WTC11 (cell line): ENCODE measurements around the gene SPATA31D3. TPM values are rescaled to one million over a fixed set of nuclear protein-coding genes. Genes with fewer than 3 reads are reported as not detected.

ENCODE experiments used
- ATAC-seq: fragments of 200-7000 bp; cut with Tn5 transposase; 2 replicates; pipeline ENCODE4 v1.10.0; 2021; ENCODE audit warnings: mild to moderate bottlenecking, moderate library complexity
- CTCF ChIA-PET: fragments of 300-600 bp; sonication (Branson Sonifier 250); formaldehyde crosslinking; loops from one replicate; lab custom pipeline; 2021; ENCODE audit warnings: antibody characterized with exemption; lab: Charles Lee
- POLR2A ChIA-PET: fragments of 350-600 bp; sonication (Branson Sonifier 250); formaldehyde crosslinking; loops from one replicate; lab custom pipeline; 2021; ENCODE audit warnings: antibody characterized with exemption; lab: Charles Lee
- DNase-seq: peaks from one replicate; pipeline ENCODE4 v3.0.0; 2021; ENCODE audit warnings: low spot score
- H3K27ac Mint-ChIP-seq: 2 replicates; pipeline ENCODE4 v1.8.0; 2021; ENCODE audit warnings: mixed read lengths
- H3K27me3 Mint-ChIP-seq: 2 replicates; pipeline ENCODE4 v1.8.0; 2021; ENCODE audit warnings: low read depth, mild to moderate bottlenecking, moderate library complexity, mixed read lengths
- H3K36me3 Mint-ChIP-seq: 2 replicates; pipeline ENCODE4 v1.8.0; 2021; ENCODE audit warnings: mixed read lengths
- H3K4me1 Mint-ChIP-seq: 2 replicates; pipeline ENCODE4 v1.8.0; 2022; ENCODE audit warnings: mixed read lengths
- H3K4me3 Mint-ChIP-seq: 2 replicates; pipeline ENCODE4 v1.8.0; 2021; ENCODE audit warnings: mild to moderate bottlenecking, moderate library complexity, mixed read lengths
- H3K9me3 Mint-ChIP-seq: 2 replicates; pipeline ENCODE4 v1.8.0; 2021; ENCODE audit warnings: mixed read lengths
- CREM ChIP-seq: sonication (generic); formaldehyde crosslinking; IDR thresholded peaks from 2 replicates; pipeline ENCODE4 v1.8.1; 2022; ENCODE audit warnings: mild to moderate bottlenecking, missing genetic modification reagents, moderate library complexity
- E2F4 ChIP-seq: sonication (generic); formaldehyde crosslinking; IDR thresholded peaks from 2 replicates; pipeline ENCODE4 v1.8.1; 2022; ENCODE audit warnings: low read depth, mild to moderate bottlenecking, moderate library complexity, missing genetic modification reagents, borderline replicate concordance
- E2F5 ChIP-seq: sonication (generic); formaldehyde crosslinking; IDR thresholded peaks from 2 replicates; pipeline ENCODE4 v1.8.1; 2022; ENCODE audit warnings: mild to moderate bottlenecking, moderate library complexity, missing genetic modification reagents
- ELF4 ChIP-seq: sonication (generic); formaldehyde crosslinking; IDR thresholded peaks from 2 replicates; pipeline ENCODE4 v1.8.1; 2022; ENCODE audit warnings: low read depth, mild to moderate bottlenecking, moderate library complexity, missing genetic modification reagents
- ERG ChIP-seq: fragments of 250-450 bp; sonication (Bioruptor Pico); IDR thresholded peaks from 2 replicates; pipeline ENCODE4 v1.8.0; 2021; ENCODE audit warnings: mild to moderate bottlenecking
- ESRRA ChIP-seq: sonication (generic); formaldehyde crosslinking; IDR thresholded peaks from 2 replicates; pipeline ENCODE4 v1.8.1; 2022; ENCODE audit warnings: mild to moderate bottlenecking, missing genetic modification reagents, borderline replicate concordance
- FOXK1 ChIP-seq: sonication (generic); formaldehyde crosslinking; IDR thresholded peaks from 2 replicates; pipeline ENCODE4 v1.8.0; 2022; ENCODE audit warnings: mild to moderate bottlenecking, moderate library complexity, missing genetic modification reagents
- HMGA2 ChIP-seq: fragments of 250-450 bp; sonication (Bioruptor Pico); IDR thresholded peaks from 2 replicates; pipeline ENCODE4 v1.4.0; 2021; ENCODE audit warnings: mild to moderate bottlenecking, moderate library complexity
- MXD4 ChIP-seq: fragments of 250-450 bp; sonication (Bioruptor Pico); IDR thresholded peaks from 2 replicates; pipeline ENCODE4 v1.8.0; 2021; ENCODE audit warnings: mild to moderate bottlenecking, moderate library complexity, borderline replicate concordance
- MYBL2 ChIP-seq: sonication (generic); formaldehyde crosslinking; IDR thresholded peaks from 2 replicates; pipeline ENCODE4 v1.8.1; 2023; ENCODE audit warnings: mild to moderate bottlenecking, moderate library complexity, missing genetic modification reagents
- NFYB ChIP-seq: sonication (generic); formaldehyde crosslinking; conservative IDR thresholded peaks from 2 replicates; pipeline ENCODE4 v1.8.0; 2022; ENCODE audit warnings: low read depth, missing genetic modification reagents
- NR2C2 ChIP-seq: sonication (generic); formaldehyde crosslinking; IDR thresholded peaks from 2 replicates; pipeline ENCODE4 v1.8.0; 2022; ENCODE audit warnings: mild to moderate bottlenecking, missing genetic modification reagents
- PRRX2 ChIP-seq: fragments of 250-450 bp; sonication (Bioruptor Pico); IDR thresholded peaks from 2 replicates; pipeline ENCODE4 v1.8.0; 2021; ENCODE audit warnings: mild to moderate bottlenecking
- TP53 ChIP-seq: sonication (generic); formaldehyde crosslinking; IDR thresholded peaks from 2 replicates; pipeline ENCODE4 v1.8.1; 2023; ENCODE audit warnings: mild to moderate bottlenecking, missing genetic modification reagents
- ZNF121 ChIP-seq: sonication (generic); formaldehyde crosslinking; IDR thresholded peaks from 2 replicates; pipeline ENCODE4 v1.8.0; 2023; ENCODE audit warnings: missing genetic modification reagents
- ZNF416 ChIP-seq: fragments of 250-450 bp; sonication (Bioruptor Pico); IDR thresholded peaks from 2 replicates; pipeline ENCODE4 v1.9.0; 2021; ENCODE audit warnings: mild to moderate bottlenecking, inconsistent platforms
- total RNA-seq: library from RNA; stranded (reverse); gene quantifications from 3 replicates; pipeline ENCODE4 v1.2.3, GENCODE V29; 2021
- TF ChIP-seq, protein P1 (sequence below): fragments of 200-600 bp; IDR thresholded peaks from 2 replicates; pipeline ENCODE4 v1.8.0; 2022; ENCODE audit warnings: antibody characterized with exemption
- TF ChIP-seq, protein P2 (sequence below): sonication (generic); formaldehyde crosslinking; IDR thresholded peaks from 2 replicates; pipeline ENCODE4 v1.8.1; 2023; ENCODE audit warnings: mild to moderate bottlenecking, missing genetic modification reagents, borderline replicate concordance
- TF ChIP-seq, protein P3 (sequence below): fragments of 250-450 bp; sonication (Bioruptor Pico); IDR thresholded peaks from 2 replicates; pipeline ENCODE4 v1.9.0; 2021; ENCODE audit warnings: moderate library complexity, mild to moderate bottlenecking, inconsistent platforms, borderline replicate concordance
- TF ChIP-seq, protein P4 (sequence below): fragments of 250-450 bp; sonication (Bioruptor Pico); IDR thresholded peaks from 2 replicates; pipeline ENCODE4 v2.1.2; 2022; ENCODE audit warnings: mild to moderate bottlenecking, moderate library complexity

The SPATA31D3 gene
- total RNA-seq, 1 experiment from 2014 or later = not detected

DNA sequence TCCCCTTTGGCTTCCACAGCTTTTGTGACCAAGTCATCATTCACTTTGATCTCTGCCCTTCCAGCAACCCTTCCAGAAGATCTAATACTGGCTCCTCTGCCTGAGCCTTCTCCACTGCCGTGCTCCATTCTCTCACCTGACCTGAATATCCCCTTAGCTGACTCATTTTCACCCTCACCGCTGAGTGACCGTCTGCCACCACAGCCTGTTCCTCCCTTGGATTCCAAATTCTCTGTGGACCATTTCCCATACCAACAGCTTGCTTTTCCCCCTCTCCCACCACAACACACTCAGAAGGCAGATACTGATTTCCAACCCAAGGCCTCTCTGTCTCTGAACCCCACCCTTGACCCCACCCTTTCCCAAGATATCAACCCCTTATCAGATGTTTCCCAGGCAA is 24.7 kb downstream of the SPATA31D3 start (continued):
- TF ChIP-seq E2F5 (CRISPR knock-in tag) (no peak), CREM (CRISPR knock-in tag) (no peak)

GRCh38 chr9:81969971-81970370 is 26.7 kb downstream of the SPATA31D3 start:
- no peaks in the 10 kb centered on the region for H3K27me3 Mint-ChIP-seq
- ATAC-seq (no peak), DNase-seq (no peak)
- POLR2A ChIA-PET = no interaction called here
- H3K4me1 Mint-ChIP-seq = no peaks in the 10 kb centered on the region
- peaks cover 6% of the 10 kb centered on the region for H3K36me3 Mint-ChIP-seq
- no peak overlapping the region for H3K4me3 Mint-ChIP-seq
- CTCF ChIA-PET = no interaction called here
- no peak overlapping the region for H3K27ac Mint-ChIP-seq
- peaks cover 64% of the 10 kb centered on the region for H3K9me3 Mint-ChIP-seq
- TF ChIP-seq, protein P1, sequence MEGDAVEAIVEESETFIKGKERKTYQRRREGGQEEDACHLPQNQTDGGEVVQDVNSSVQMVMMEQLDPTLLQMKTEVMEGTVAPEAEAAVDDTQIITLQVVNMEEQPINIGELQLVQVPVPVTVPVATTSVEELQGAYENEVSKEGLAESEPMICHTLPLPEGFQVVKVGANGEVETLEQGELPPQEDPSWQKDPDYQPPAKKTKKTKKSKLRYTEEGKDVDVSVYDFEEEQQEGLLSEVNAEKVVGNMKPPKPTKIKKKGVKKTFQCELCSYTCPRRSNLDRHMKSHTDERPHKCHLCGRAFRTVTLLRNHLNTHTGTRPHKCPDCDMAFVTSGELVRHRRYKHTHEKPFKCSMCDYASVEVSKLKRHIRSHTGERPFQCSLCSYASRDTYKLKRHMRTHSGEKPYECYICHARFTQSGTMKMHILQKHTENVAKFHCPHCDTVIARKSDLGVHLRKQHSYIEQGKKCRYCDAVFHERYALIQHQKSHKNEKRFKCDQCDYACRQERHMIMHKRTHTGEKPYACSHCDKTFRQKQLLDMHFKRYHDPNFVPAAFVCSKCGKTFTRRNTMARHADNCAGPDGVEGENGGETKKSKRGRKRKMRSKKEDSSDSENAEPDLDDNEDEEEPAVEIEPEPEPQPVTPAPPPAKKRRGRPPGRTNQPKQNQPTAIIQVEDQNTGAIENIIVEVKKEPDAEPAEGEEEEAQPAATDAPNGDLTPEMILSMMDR = no peak
- TF ChIP-seq PRRX2 (CRISPR knock-in tag) (no peak), MYBL2 (CRISPR knock-in tag) (no peak), NFYB (CRISPR knock-in tag) (no peak), ZNF416 (CRISPR knock-in tag) (no peak), FOXK1 (CRISPR knock-in tag) (no peak), E2F4 (no peak), HMGA2 (no peak), NR2C2 (CRISPR knock-in tag) (no peak), ELF4 (CRISPR knock-in tag) (no peak), ESRRA (CRISPR knock-in tag) (no peak), ERG (CRISPR knock-in tag) (no peak), CREM (CRISPR knock-in tag) (no peak), ZNF121 (CRISPR knock-in tag) (no peak), MXD4 (CRISPR knock-in tag) (no peak), TP53 (CRISPR knock-in tag) (no peak)
- TF ChIP-seq, protein P2, sequence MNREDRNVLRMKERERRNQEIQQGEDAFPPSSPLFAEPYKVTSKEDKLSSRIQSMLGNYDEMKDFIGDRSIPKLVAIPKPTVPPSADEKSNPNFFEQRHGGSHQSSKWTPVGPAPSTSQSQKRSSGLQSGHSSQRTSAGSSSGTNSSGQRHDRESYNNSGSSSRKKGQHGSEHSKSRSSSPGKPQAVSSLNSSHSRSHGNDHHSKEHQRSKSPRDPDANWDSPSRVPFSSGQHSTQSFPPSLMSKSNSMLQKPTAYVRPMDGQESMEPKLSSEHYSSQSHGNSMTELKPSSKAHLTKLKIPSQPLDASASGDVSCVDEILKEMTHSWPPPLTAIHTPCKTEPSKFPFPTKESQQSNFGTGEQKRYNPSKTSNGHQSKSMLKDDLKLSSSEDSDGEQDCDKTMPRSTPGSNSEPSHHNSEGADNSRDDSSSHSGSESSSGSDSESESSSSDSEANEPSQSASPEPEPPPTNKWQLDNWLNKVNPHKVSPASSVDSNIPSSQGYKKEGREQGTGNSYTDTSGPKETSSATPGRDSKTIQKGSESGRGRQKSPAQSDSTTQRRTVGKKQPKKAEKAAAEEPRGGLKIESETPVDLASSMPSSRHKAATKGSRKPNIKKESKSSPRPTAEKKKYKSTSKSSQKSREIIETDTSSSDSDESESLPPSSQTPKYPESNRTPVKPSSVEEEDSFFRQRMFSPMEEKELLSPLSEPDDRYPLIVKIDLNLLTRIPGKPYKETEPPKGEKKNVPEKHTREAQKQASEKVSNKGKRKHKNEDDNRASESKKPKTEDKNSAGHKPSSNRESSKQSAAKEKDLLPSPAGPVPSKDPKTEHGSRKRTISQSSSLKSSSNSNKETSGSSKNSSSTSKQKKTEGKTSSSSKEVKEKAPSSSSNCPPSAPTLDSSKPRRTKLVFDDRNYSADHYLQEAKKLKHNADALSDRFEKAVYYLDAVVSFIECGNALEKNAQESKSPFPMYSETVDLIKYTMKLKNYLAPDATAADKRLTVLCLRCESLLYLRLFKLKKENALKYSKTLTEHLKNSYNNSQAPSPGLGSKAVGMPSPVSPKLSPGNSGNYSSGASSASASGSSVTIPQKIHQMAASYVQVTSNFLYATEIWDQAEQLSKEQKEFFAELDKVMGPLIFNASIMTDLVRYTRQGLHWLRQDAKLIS = no peak
- TF ChIP-seq, protein P3, sequence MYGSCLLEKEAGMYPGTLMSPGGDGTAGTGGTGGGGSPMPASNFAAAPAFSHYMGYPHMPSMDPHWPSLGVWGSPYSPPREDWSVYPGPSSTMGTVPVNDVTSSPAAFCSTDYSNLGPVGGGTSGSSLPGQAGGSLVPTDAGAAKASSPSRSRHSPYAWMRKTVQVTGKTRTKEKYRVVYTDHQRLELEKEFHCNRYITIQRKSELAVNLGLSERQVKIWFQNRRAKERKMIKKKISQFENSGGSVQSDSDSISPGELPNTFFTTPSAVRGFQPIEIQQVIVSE (CRISPR knock-in tag) = no peak
- TF ChIP-seq, protein P4, sequence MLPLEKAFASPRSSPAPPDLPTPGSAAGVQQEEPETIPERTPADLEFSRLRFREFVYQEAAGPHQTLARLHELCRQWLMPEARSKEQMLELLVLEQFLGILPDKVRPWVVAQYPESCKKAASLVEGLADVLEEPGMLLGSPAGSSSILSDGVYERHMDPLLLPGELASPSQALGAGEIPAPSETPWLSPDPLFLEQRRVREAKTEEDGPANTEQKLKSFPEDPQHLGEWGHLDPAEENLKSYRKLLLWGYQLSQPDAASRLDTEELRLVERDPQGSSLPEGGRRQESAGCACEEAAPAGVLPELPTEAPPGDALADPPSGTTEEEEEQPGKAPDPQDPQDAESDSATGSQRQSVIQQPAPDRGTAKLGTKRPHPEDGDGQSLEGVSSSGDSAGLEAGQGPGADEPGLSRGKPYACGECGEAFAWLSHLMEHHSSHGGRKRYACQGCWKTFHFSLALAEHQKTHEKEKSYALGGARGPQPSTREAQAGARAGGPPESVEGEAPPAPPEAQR (CRISPR knock-in tag) = no peak
- TF ChIP-seq, all 79 proteins: peak for 0
